IMR-90 (cell line): ENCODE data around the gene JPH4.

Experiments used
- CEBPB ChIP-seq: IDR thresholded peaks from 2 replicates; pipeline ENCODE4 v1.6.1; 2012; ENCODE audit warnings: low read depth, low read length, improper control_type of control experiment
- CHD1 ChIP-seq: IDR thresholded peaks from 2 replicates; pipeline ENCODE4 v1.6.1; 2012; ENCODE audit warnings: low read depth, low read length, improper control_type of control experiment
- CTCF ChIP-seq: conservative IDR thresholded peaks from 2 replicates; pipeline ENCODE4 v1.5.1; 2012; ENCODE audit warnings: mild to moderate bottlenecking, low read depth, low read length, improper control_type of control experiment
- ELK1 ChIP-seq: fragments of 150-350 bp; IDR thresholded peaks from 2 replicates; pipeline ENCODE4 v1.6.1; 2016; ENCODE audit warnings: low read depth, mild to moderate bottlenecking, low read length, moderate library complexity, borderline replicate concordance
- MAFK ChIP-seq: IDR thresholded peaks from 2 replicates; pipeline ENCODE4 v1.6.1; 2012; ENCODE audit warnings: low read depth, low read length, improper control_type of control experiment
- MAZ ChIP-seq: IDR thresholded peaks from 2 replicates; pipeline ENCODE4 v1.6.1; 2012; ENCODE audit warnings: low read depth, mild to moderate bottlenecking, low read length, improper control_type of control experiment, moderate library complexity, borderline replicate concordance
- NFE2L2 ChIP-seq: fragments of 150-350 bp; IDR thresholded peaks from 2 replicates; pipeline ENCODE4 v1.6.1; 2016; ENCODE audit warnings: low read depth, mild to moderate bottlenecking, low read length
- POLR2A ChIP-seq: IDR thresholded peaks from 2 replicates; pipeline ENCODE4 v1.6.1; 2012; ENCODE audit warnings: mild to moderate bottlenecking, low read depth, low read length
- RAD21 ChIP-seq: IDR thresholded peaks from 2 replicates; pipeline ENCODE4 v1.6.1; 2012; ENCODE audit warnings: low read length, improper control_type of control experiment
- RCOR1 ChIP-seq: IDR thresholded peaks from 2 replicates; pipeline ENCODE4 v1.6.1; 2012; ENCODE audit warnings: mild to moderate bottlenecking, low read length, improper control_type of control experiment; ENCODE audit not compliant: insufficient replicate concordance
- RFX5 ChIP-seq: IDR thresholded peaks from 2 replicates; pipeline ENCODE4 v1.8.0; 2012; ENCODE audit warnings: low read depth, mild to moderate bottlenecking, low read length, moderate library complexity
- USF2 ChIP-seq: fragments of 150-350 bp; IDR thresholded peaks from 2 replicates; pipeline ENCODE4 v1.6.1; 2017; ENCODE audit warnings: mild to moderate bottlenecking, antibody characterized with exemption, low read length, low read depth

GRCh38 chr14:23601424-23601823 lies 22.8 kb upstream of the JPH4 start:
- no peak for TF ChIP-seq CTCF
- TF ChIP-seq RFX5: no peak
- TF ChIP-seq MAFK: no peak
- TF ChIP-seq USF2: no peak
- TF ChIP-seq POLR2A: no peak
- no peak for TF ChIP-seq NFE2L2
- TF ChIP-seq MAZ: no peak
- no peak for TF ChIP-seq CEBPB
- no peak for TF ChIP-seq RAD21
- TF ChIP-seq ELK1: no peak
- TF ChIP-seq RCOR1: no peak
- TF ChIP-seq CHD1: no peak
